K562 (cell line): Measurements from ENCODE around the gene CCDC171. TPM values are rescaled to one million over a fixed set of nuclear protein-coding genes. Genes with fewer than 3 reads are reported as not detected.

Source experiments
- ATAC-seq: fragments of 200-7000 bp; cut with Tn5 transposase; 3 replicates; pipeline ENCODE4 v1.9.1; 2020; ENCODE audit warnings: moderate library complexity
- BruUV-seq: library from RNA; stranded (reverse); fragments of 400-500 nt; replicated peaks from 2 replicates; lab custom pipeline; 2021; lab: Mats Ljungman, UMichigan
- CTCF ChIA-PET: fragments of 300-600 bp; formaldehyde crosslinking; extraction: SDS; loops from one replicate; lab custom pipeline; 2021; ENCODE audit warnings: low intra/inter-chr PET ratio; lab: Yijun Ruan, JAX
- POLR2A ChIA-PET: fragments of 300-600, 350-650 bp; sonication (Branson Sonifier 250); formaldehyde crosslinking; extraction: SDS; loops from one replicate; lab custom pipeline; 2021; ENCODE audit warnings: antibody characterized with exemption, inconsistent platforms; lab: Yijun Ruan, JAX
- DNase-seq, 4 experiments: peaks; one replicate each; pipeline versions ENCODE4 v3.0.0 to v3.0.0-alpha.2; 2011 to 2018; ENCODE audit warnings: low spot score in 3 of 4, mixed read lengths in 3 of 4; ENCODE audit errors: extremely low read depth in 1 of 4
- FAIRE-seq: peaks from 2 replicates; lab custom pipeline; 2011; peaks lifted over from hg19 to GRCh38; lab: Jason Lieb, UNC
- H2AFZ ChIP-seq: 2 replicates; pipeline ENCODE4 v1.6.0; 2011; ENCODE audit warnings: low read depth, low read length, control low read depth, inconsistent platforms
- H3K27ac ChIP-seq: fragments of 200-600 bp; 3 replicates; pipeline ENCODE4 v1.8.0; 2011; ENCODE audit warnings: low read depth, mild to moderate bottlenecking, control low read depth, inconsistent platforms, low read length, moderate library complexity, mixed read lengths; ENCODE audit errors: extremely low read depth
- H3K27me3 ChIP-seq, 2 experiments: fragments of 300-600 bp in 1 of 2; 2 replicates in 1 of 2; 3 replicates in 1 of 2; pipeline versions ENCODE4 v1.6.0 to v1.8.0; 2011; ENCODE audit warnings: inconsistent platforms in 2 of 2, low read length in 2 of 2, mild to moderate bottlenecking in 1 of 2, mixed read lengths in 1 of 2, moderate library complexity in 1 of 2; ENCODE audit not compliant: control insufficient read depth in 2 of 2, insufficient read depth in 2 of 2
- H3K36me3 ChIP-seq: fragments of 300-600 bp; 3 replicates; pipeline ENCODE4 v1.8.0; 2011; ENCODE audit warnings: mild to moderate bottlenecking, low read length, inconsistent platforms; ENCODE audit not compliant: control insufficient read depth, insufficient read depth
- H3K4me1 ChIP-seq, 2 experiments: fragments of 200-600 bp in 1 of 2; replicated peaks in 1 of 2; 2 replicates in 1 of 2; 3 replicates in 1 of 2; pipeline versions ENCODE4 v1.5.1 to v1.8.0; 2011; ENCODE audit warnings: inconsistent platforms in 2 of 2, low read length in 2 of 2, mild to moderate bottlenecking in 1 of 2, mixed read lengths in 1 of 2, moderate library complexity in 1 of 2; ENCODE audit not compliant: control insufficient read depth in 2 of 2, insufficient read depth in 2 of 2
- H3K4me2 ChIP-seq: 2 replicates; pipeline ENCODE4 v1.6.1; 2011; ENCODE audit warnings: low read length, control low read depth, inconsistent platforms, mixed read lengths; ENCODE audit not compliant: insufficient read depth
- H3K4me3 ChIP-seq: fragments of 200-600 bp; sonication (generic), shearing (Covaris generic); 2 replicates; pipeline ENCODE4 v1.5.1; 2016; ENCODE audit warnings: control low read depth, inconsistent platforms
- H3K79me2 ChIP-seq: fragments of 200-600 bp; 3 replicates; pipeline ENCODE4 v1.8.0; 2011; ENCODE audit warnings: low read length, inconsistent platforms; ENCODE audit not compliant: control insufficient read depth, insufficient read depth
- H3K9ac ChIP-seq, 2 experiments: 2 replicates each; pipeline versions ENCODE4 v1.6.0 to v1.6.1; 2011; ENCODE audit warnings: low read depth in 2 of 2, low read length in 2 of 2, control low read depth in 1 of 2, inconsistent platforms in 1 of 2, mild to moderate bottlenecking in 1 of 2, mixed read lengths in 1 of 2; ENCODE audit not compliant: insufficient read depth in 1 of 2
- H3K9me1 ChIP-seq: one replicate; pipeline ENCODE4 v1.6.0; 2011; ENCODE audit warnings: inconsistent platforms, mild to moderate bottlenecking, low read length, moderate library complexity; ENCODE audit not compliant: control insufficient read depth, insufficient read depth
- H3K9me3 ChIP-seq: replicated peaks from 2 replicates; pipeline ENCODE4 v1.5.1; 2011; ENCODE audit warnings: low read depth, low read length, inconsistent platforms; ENCODE audit not compliant: control insufficient read depth, insufficient read depth
- H4K20me1 ChIP-seq: replicated peaks from 2 replicates; pipeline ENCODE4 v1.6.1; 2011; ENCODE audit warnings: low read length, inconsistent platforms, mixed read lengths; ENCODE audit not compliant: control insufficient read depth, insufficient read depth
- BACH1 ChIP-seq: fragments of 200-800 bp; sonication (Bioruptor generic); IDR thresholded peaks from 2 replicates; pipeline ENCODE4 v1.6.1; 2016; ENCODE audit warnings: missing genetic modification characterization, missing compliant biosample characterization
- GATA2 ChIP-seq: sonication (generic); formaldehyde crosslinking; IDR thresholded peaks from 2 replicates; pipeline ENCODE4 v1.4.0; 2020; ENCODE audit warnings: mild to moderate bottlenecking, missing genetic modification reagents
- MIER1 ChIP-seq: fragments of 450-650 bp; IDR thresholded peaks from 2 replicates; pipeline ENCODE4 v1.6.1; 2016; ENCODE audit warnings: antibody characterized with exemption, mild to moderate bottlenecking, low read depth
- NCOR1 ChIP-seq: fragments of 450-650 bp; IDR thresholded peaks from 2 replicates; pipeline ENCODE4 v1.6.1; 2016; ENCODE audit warnings: mild to moderate bottlenecking, moderate library complexity
- SMAD4 ChIP-seq: fragments of 250-450 bp; sonication (Bioruptor Pico); conservative IDR thresholded peaks from 2 replicates; pipeline ENCODE4 v1.8.0; 2021; ENCODE audit warnings: inconsistent platforms, mild to moderate bottlenecking, moderate library complexity
- SMARCA4 ChIP-seq: fragments of 450-650 bp; IDR thresholded peaks from 2 replicates; pipeline ENCODE4 v1.6.1; 2016
- TEAD1 ChIP-seq, 2 experiments: fragments of 450-650 bp in 1 of 2; sonication (generic) in 1 of 2; formaldehyde crosslinking; IDR thresholded peaks; 2 replicates each; pipeline versions ENCODE4 v1.4.0 to v1.8.0; 2020 to 2022; ENCODE audit warnings: mild to moderate bottlenecking in 2 of 2, missing genetic modification reagents in 1 of 2
- TOE1 ChIP-seq, 2 experiments: fragments of 450-650 bp in 1 of 2; sonication (generic) in 1 of 2; formaldehyde crosslinking in 1 of 2; IDR thresholded peaks; 2 replicates each; pipeline versions ENCODE4 v1.7.1 to v1.8.0; 2016 to 2022; ENCODE audit warnings: borderline replicate concordance in 2 of 2, mild to moderate bottlenecking in 2 of 2, antibody characterized with exemption in 1 of 2, inconsistent platforms in 1 of 2, low read depth in 1 of 2, missing genetic modification reagents in 1 of 2, moderate library complexity in 1 of 2
- ZNF146 ChIP-seq: IDR thresholded peaks from one replicate; pipeline ENCODE4 v1.6.1; 2018; ENCODE audit warnings: missing compliant biosample characterization; ENCODE audit not compliant: unreplicated experiment
- ZNF764 ChIP-seq: fragments of 250-450 bp; sonication (Bioruptor Pico); IDR thresholded peaks from 2 replicates; pipeline ENCODE4 v1.4.0; 2020; ENCODE audit warnings: low read depth, mild to moderate bottlenecking, moderate library complexity
- WGBS: fragments of 100-300 bp; shearing (Covaris generic); methylation state at CpG from one replicate; pipeline ENCODE4 v1.1.6; 2016; ENCODE audit warnings: low coverage, mixed read lengths; ENCODE audit not compliant: insufficient coverage; ENCODE audit errors: missing lambda C conversion rate; 5-methylcytosine and 5-hydroxymethylcytosine counted together
- in situ Hi-C: fragments of 300-500 bp; cut with MboI; formaldehyde crosslinking; loops from 4 replicates; pipeline ENCODE4 v1.15.0; 2018; ENCODE audit warnings: inconsistent platforms, mixed read lengths
- intact Hi-C: fragments of 100-400 bp; cut with micrococcal nuclease; formaldehyde crosslinking; loops from 2 replicates; pipeline ENCODE4 v1.14.2; 2022
- polyA plus RNA-seq, 8 experiments: library from polyadenylated mRNA; depleted of rRNA in 4 of 8; stranded (reverse) in 5 of 8; unstranded in 3 of 8; fragments of >200 nt; fragmentation: Nextera tagmentation in 2 of 8; fragmentation: Illumina TruSeq in 1 of 8; extraction: Ambion mirVana in 2 of 8; extraction: Trizol in 1 of 8; gene quantifications; 2 replicates each; pipeline versions ENCODE4 v1.2.1 to v1.2.3, GENCODE V29; 2011 to 2014; ENCODE audit warnings: inconsistent platforms in 1 of 8, missing spikeins in 1 of 8
- total RNA-seq, 7 experiments: library from RNA; depleted of rRNA in 6 of 7; stranded (reverse); fragments of >200 nt in 6 of 7; fragmentation: Illumina TruSeq in 2 of 7; extraction: Trizol in 2 of 7; gene quantifications; 2 replicates each; pipeline versions ENCODE4 v1.2.1 to v1.2.3, GENCODE V29; 2011 to 2021; ENCODE audit warnings: low replicate concordance in 1 of 7
- TF ChIP-seq, protein P1 (sequence below): fragments of 250-450 bp; sonication (Bioruptor Pico); IDR thresholded peaks from 2 replicates; pipeline ENCODE4 v1.8.0; 2021; ENCODE audit warnings: borderline replicate concordance, mild to moderate bottlenecking, moderate library complexity; ENCODE audit not compliant: poor library complexity, severe bottlenecking
- TF ChIP-seq, protein P2 (sequence below): fragments of 450-650 bp; IDR thresholded peaks from 2 replicates; pipeline ENCODE4 v1.6.1; 2016; ENCODE audit warnings: antibody characterized with exemption
- TF ChIP-seq, protein P3 (sequence below): sonication (generic); formaldehyde crosslinking; IDR thresholded peaks from 2 replicates; pipeline ENCODE4 v1.9.0; 2022; ENCODE audit warnings: mild to moderate bottlenecking, missing genetic modification reagents
- TF ChIP-seq, protein P4 (sequence below): IDR thresholded peaks from 2 replicates; pipeline ENCODE4 v1.6.1; 2014; ENCODE audit warnings: antibody characterized with exemption

The CCDC171 gene
- total and polyA plus RNA-seq, 9 of the 15 experiments (the other 6 are each of a cell fraction or from before 2014, with no cell fraction given), result 0.08 to 3.8 (median 0.27) TPM

GRCh38 chr9:15711931-15712330 is 159.1 kb downstream of the CCDC171 start:
- ChIA-PET POLR2A (no interaction called here), CTCF (no interaction called here)
- TF ChIP-seq, protein P1, sequence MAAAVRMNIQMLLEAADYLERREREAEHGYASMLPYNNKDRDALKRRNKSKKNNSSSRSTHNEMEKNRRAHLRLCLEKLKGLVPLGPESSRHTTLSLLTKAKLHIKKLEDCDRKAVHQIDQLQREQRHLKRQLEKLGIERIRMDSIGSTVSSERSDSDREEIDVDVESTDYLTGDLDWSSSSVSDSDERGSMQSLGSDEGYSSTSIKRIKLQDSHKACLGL (CRISPR knock-in tag), result no peak
- TF ChIP-seq ZNF764 (no peak), ZNF146 (no peak), MIER1 (no peak), TEAD1 (CRISPR knock-in tag; IDR thresholded peaks at IDR 0.05) (no peak), SMARCA4 (no peak), GATA2 (CRISPR knock-in tag) (no peak), SMAD4 (no peak), NCOR1 (no peak), TOE1 (IDR thresholded peaks at IDR 0.05; ENCODE audit: borderline replicate concordance) (no peak), TOE1 (CRISPR knock-in tag; IDR thresholded peaks at IDR 0.05; ENCODE audit: borderline replicate concordance, low read depth) (no peak), BACH1 (no peak)
- TF ChIP-seq, protein P2, sequence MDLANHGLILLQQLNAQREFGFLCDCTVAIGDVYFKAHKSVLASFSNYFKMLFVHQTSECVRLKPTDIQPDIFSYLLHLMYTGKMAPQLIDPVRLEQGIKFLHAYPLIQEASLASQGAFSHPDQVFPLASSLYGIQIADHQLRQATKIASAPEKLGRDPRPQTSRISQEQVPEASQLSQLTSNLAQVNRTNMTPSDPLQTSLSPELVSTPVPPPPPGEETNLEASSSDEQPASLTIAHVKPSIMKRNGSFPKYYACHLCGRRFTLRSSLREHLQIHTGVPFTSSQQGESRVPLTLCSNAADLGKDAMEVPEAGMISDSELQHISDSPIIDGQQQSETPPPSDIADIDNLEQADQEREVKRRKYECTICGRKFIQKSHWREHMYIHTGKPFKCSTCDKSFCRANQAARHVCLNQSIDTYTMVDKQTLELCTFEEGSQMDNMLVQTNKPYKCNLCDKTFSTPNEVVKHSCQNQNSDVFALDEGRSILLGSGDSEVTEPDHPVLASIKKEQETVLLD, result no peak
- TF ChIP-seq, protein P3, sequence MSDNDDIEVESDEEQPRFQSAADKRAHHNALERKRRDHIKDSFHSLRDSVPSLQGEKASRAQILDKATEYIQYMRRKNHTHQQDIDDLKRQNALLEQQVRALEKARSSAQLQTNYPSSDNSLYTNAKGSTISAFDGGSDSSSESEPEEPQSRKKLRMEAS (CRISPR knock-in tag), result no peak
- TF ChIP-seq, protein P4, sequence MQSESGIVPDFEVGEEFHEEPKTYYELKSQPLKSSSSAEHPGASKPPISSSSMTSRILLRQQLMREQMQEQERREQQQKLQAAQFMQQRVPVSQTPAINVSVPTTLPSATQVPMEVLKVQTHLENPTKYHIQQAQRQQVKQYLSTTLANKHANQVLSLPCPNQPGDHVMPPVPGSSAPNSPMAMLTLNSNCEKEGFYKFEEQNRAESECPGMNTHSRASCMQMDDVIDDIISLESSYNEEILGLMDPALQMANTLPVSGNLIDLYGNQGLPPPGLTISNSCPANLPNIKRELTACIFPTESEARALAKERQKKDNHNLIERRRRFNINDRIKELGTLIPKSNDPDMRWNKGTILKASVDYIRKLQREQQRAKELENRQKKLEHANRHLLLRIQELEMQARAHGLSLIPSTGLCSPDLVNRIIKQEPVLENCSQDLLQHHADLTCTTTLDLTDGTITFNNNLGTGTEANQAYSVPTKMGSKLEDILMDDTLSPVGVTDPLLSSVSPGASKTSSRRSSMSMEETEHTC, result no peak
- Histone ChIP-seq H3K36me3 (no peaks in the 10 kb centered on the region), H2AFZ (no peak overlapping the region), H3K4me2 (no peak overlapping the region), H3K9ac (no peak overlapping the region), H3K4me1 (no peaks in the 10 kb centered on the region), H3K27ac (no peak overlapping the region), H3K9me1 (no peaks in the 10 kb centered on the region), H4K20me1 (no peaks in the 10 kb centered on the region), H3K27me3 (no peaks in the 10 kb centered on the region), H3K79me2 (no peaks in the 10 kb centered on the region), H3K9me3 (no peaks in the 10 kb centered on the region), H3K4me3 (no peak overlapping the region)
- WGBS, result 0% methylated on average over 2 of the region's 2 CpGs
- intact Hi-C loops, result no loop called here
- ATAC-seq (no peak), DNase-seq (no peak), FAIRE-seq (no peak)
- BruUV-seq, result no TSS peak
- in situ Hi-C loops, result no loop called here
